Measurements from ENCODE around the gene RANBP17. TPM values are rescaled to one million over a fixed set of nuclear protein-coding genes. Genes with fewer than 3 reads are reported as not detected.

The RANBP17 gene
- polyA plus RNA-seq, 1 of the 3 experiments (the other 2 are of a cell fraction) = 6.0 TPM

- 41% methylated on average over 1 of the region's 1 CpG for WGBS (ENCODE audit: low lambda C conversion rate)
- TF ChIP-seq YY1 (IDR thresholded peaks at IDR 0.05; ENCODE audit: low read depth) (no peak), MXI1 (IDR thresholded peaks at IDR 0.05; ENCODE audit: low read depth, low read length) (no peak), RAD21 (IDR thresholded peaks at IDR 0.05; ENCODE audit: low read length) (peak; percentile 90), CTCF (IDR thresholded peaks at IDR 0.05) (peak; percentile 49), SMC3 (IDR thresholded peaks at IDR 0.05; ENCODE audit: low read depth, low read length) (peak; percentile 60)
- peak; percentile 10 for DNase-seq
- Histone ChIP-seq H3K27ac (ENCODE audit: low read depth in 2 of 2, low read length in 1 of 2) (peak overlapping the region in 1 of 2 experiments; percentile 34; a peak in 1 of 4 replicates), H3K9me2 (no peaks in the 10 kb centered on the region), H3K9me3 (no peaks in the 10 kb centered on the region), H3K36me3 (replicated peaks in 1 of 2; ENCODE audit: control insufficient read depth in 1 of 2, insufficient read depth in 2 of 2, low read length in 1 of 2) (peaks cover 0 to 10% of the 10 kb centered on the region in 2 experiments), H3K9ac (no peak overlapping the region), H3K4me1 (ENCODE audit: control insufficient read depth in 1 of 2, insufficient read depth in 2 of 2, low read depth in 1 of 2, low read length in 1 of 2) (peaks cover 0 to 6% of the 10 kb centered on the region in 2 experiments; a peak in 3 of 4 replicates), H3K4me2 (no peak overlapping the region), H3K79me2 (ENCODE audit: insufficient read depth) (no peaks in the 10 kb centered on the region), H4K20me1 (ENCODE audit: insufficient read depth) (no peaks in the 10 kb centered on the region), H2AFZ (ENCODE audit: low read depth) (no peak overlapping the region), H3K27me3 (ENCODE audit: insufficient read depth) (no peaks in the 10 kb centered on the region), H3F3A (replicated peaks; ENCODE audit: insufficient read depth) (no peaks in the 10 kb centered on the region), H3K4me3 (ENCODE audit: low read depth in 2 of 2, low read length in 1 of 2) (no peak overlapping the region)
- POLR2A ChIA-PET = no interaction called here
- CTCF ChIA-PET = interaction anchor here (0.6 to 7.3 kb wide), 33 partner anchors 9 to 920 kb away, joined by 3 to 54 read pairs (median 4); partner anchors contain the start of gene FGF18
These were observed 124.8 kb downstream of the RANBP17 start for GRCh38 chr5:170986598-170986997.

GRCh38 chr5:170993476-170993875 lies 131.7 kb downstream of the RANBP17 start:
- Histone ChIP-seq H3K79me2 (ENCODE audit: insufficient read depth) (no peaks in the 10 kb centered on the region), H3K27me3 (ENCODE audit: insufficient read depth) (no peaks in the 10 kb centered on the region), H2AFZ (ENCODE audit: low read depth) (no peak overlapping the region), H3K36me3 (replicated peaks in 1 of 2; ENCODE audit: control insufficient read depth in 1 of 2, insufficient read depth in 2 of 2, low read length in 1 of 2) (peaks cover 0 to 8% of the 10 kb centered on the region in 2 experiments), H3K9me2 (no peaks in the 10 kb centered on the region), H4K20me1 (ENCODE audit: insufficient read depth) (no peaks in the 10 kb centered on the region), H3K4me1 (ENCODE audit: control insufficient read depth in 1 of 2, insufficient read depth in 2 of 2, low read depth in 1 of 2, low read length in 1 of 2) (peaks cover 0 to 8% of the 10 kb centered on the region in 2 experiments; a peak in 2 of 4 replicates), H3K4me3 (ENCODE audit: low read depth in 2 of 2, low read length in 1 of 2) (no peak overlapping the region), H3K9ac (no peak overlapping the region), H3K4me2 (no peak overlapping the region), H3F3A (replicated peaks; ENCODE audit: insufficient read depth) (no peaks in the 10 kb centered on the region), H3K27ac (ENCODE audit: low read depth in 2 of 2, low read length in 1 of 2) (no peak overlapping the region), H3K9me3 (no peaks in the 10 kb centered on the region)
- ChIA-PET CTCF (interaction anchor here (0.6 kb wide), 1 partner anchor 230 kb away, joined by 3 read pairs; no protein-coding TSS in a partner anchor), POLR2A (no interaction called here)
- no peak for DNase-seq
- TF ChIP-seq NFIC (IDR thresholded peaks at IDR 0.05; ENCODE audit: borderline replicate concordance) (no peak), ELF1 (IDR thresholded peaks at IDR 0.05) (no peak), RFX5 (IDR thresholded peaks at IDR 0.05; ENCODE audit: low read length) (no peak), NRF1 (IDR thresholded peaks at IDR 0.05; ENCODE audit: low read depth, low read length) (no peak), TAF1 (IDR thresholded peaks at IDR 0.05; ENCODE audit: borderline replicate concordance, low read depth, low read length) (no peak), TEAD4 (IDR thresholded peaks at IDR 0.05; ENCODE audit: borderline replicate concordance, insufficient read depth) (no peak), CTCF (IDR thresholded peaks at IDR 0.05) (no peak), RAD21 (IDR thresholded peaks at IDR 0.05; ENCODE audit: low read length) (no peak), GABPA (IDR thresholded peaks at IDR 0.05; ENCODE audit: low read depth) (no peak), FOXM1 (IDR thresholded peaks at IDR 0.05; ENCODE audit: low read depth) (no peak), FOSL2 (IDR thresholded peaks at IDR 0.05; ENCODE audit: borderline replicate concordance, low read depth) (no peak)

All from SK-N-SH (cell line).